ENCODE measurements around the gene CFAP20DC. TPM values are rescaled to one million over a fixed set of nuclear protein-coding genes. Genes with fewer than 3 reads are reported as not detected.

CFAP20DC gene
- total RNA-seq, 1 experiment from 2014 or later, result 2.8 TPM

- DNase-seq, result no peak
- ChIA-PET POLR2A (no interaction called here), CTCF (no interaction called here)
- Mint-ChIP-seq H3K36me3 (ENCODE audit: insufficient read depth, unreplicated experiment) (no peaks in the 10 kb centered on the region), H3K9me3 (ENCODE audit: unreplicated experiment) (no peaks in the 10 kb centered on the region), H3K27ac (ENCODE audit: unreplicated experiment) (no peak overlapping the region), H3K27me3 (ENCODE audit: insufficient read depth, unreplicated experiment) (peaks cover 3% of the 10 kb centered on the region), H3K4me3 (ENCODE audit: unreplicated experiment) (no peak overlapping the region), H3K4me1 (ENCODE audit: low read depth, unreplicated experiment) (no peaks in the 10 kb centered on the region)
- intact Hi-C loops (cut with micrococcal nuclease; ENCODE audit: unreplicated experiment), result no loop called here
- Histone ChIP-seq H3K4me3 (ENCODE audit: low read depth, low read length) (no peak overlapping the region), H3K4me1 (no peaks in the 10 kb centered on the region), H3K9me3 (no peaks in the 10 kb centered on the region), H3K27me3 (replicated peaks; ENCODE audit: control insufficient read depth, insufficient read depth, low read length) (no peaks in the 10 kb centered on the region), H3K36me3 (ENCODE audit: control insufficient read depth, insufficient read depth, low read length) (no peaks in the 10 kb centered on the region)
- TF ChIP-seq, protein P1, sequence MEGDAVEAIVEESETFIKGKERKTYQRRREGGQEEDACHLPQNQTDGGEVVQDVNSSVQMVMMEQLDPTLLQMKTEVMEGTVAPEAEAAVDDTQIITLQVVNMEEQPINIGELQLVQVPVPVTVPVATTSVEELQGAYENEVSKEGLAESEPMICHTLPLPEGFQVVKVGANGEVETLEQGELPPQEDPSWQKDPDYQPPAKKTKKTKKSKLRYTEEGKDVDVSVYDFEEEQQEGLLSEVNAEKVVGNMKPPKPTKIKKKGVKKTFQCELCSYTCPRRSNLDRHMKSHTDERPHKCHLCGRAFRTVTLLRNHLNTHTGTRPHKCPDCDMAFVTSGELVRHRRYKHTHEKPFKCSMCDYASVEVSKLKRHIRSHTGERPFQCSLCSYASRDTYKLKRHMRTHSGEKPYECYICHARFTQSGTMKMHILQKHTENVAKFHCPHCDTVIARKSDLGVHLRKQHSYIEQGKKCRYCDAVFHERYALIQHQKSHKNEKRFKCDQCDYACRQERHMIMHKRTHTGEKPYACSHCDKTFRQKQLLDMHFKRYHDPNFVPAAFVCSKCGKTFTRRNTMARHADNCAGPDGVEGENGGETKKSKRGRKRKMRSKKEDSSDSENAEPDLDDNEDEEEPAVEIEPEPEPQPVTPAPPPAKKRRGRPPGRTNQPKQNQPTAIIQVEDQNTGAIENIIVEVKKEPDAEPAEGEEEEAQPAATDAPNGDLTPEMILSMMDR (IDR thresholded peaks at IDR 0.05; ENCODE audit: insufficient read depth in 1 of 2, low read depth in 1 of 2, low read length in 1 of 2, severe bottlenecking in 1 of 2, unreplicated experiment in 1 of 2), result no peak
- no TSS peak for BruUV-seq (replicated peaks)
Observed at GRCh38 chr3:58988041-58988440, 61.8 kb downstream of the CFAP20DC start.

DNA sequence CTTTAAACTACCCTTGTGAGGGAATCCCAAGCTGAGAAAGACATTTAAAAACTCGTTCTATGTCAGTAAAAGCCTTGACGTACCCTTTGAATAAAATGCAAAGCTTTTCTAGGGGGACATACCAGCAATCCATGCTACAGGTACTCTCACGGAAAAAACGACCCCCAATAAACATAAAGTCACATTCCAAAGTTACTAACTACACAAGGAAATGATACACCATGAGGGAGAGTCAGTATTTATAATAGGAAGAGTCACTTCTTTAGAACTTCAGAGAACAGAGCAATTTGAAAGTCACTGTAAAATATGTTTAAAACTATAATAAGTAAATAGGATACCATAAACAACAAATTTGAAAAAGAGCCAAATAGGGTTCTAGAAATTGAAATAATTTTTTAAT, 63.2 kb downstream of the CFAP20DC start:
- no peak overlapping the region for H3K27ac Mint-ChIP-seq (ENCODE audit: unreplicated experiment)
- BruUV-seq (replicated peaks), result no TSS peak
- POLR2A ChIA-PET, result no interaction called here
- H3K4me1 ChIP-seq, result no peaks in the 10 kb centered on the region
- H3K36me3 ChIP-seq (ENCODE audit: control insufficient read depth, insufficient read depth, low read length), result no peaks in the 10 kb centered on the region
- H3K27me3 Mint-ChIP-seq (ENCODE audit: insufficient read depth, unreplicated experiment), result peaks cover 3% of the 10 kb centered on the region
- no peaks in the 10 kb centered on the region for H3K9me3 Mint-ChIP-seq (ENCODE audit: unreplicated experiment)
- no peaks in the 10 kb centered on the region for H3K4me1 Mint-ChIP-seq (ENCODE audit: low read depth, unreplicated experiment)
- H3K4me3 ChIP-seq (ENCODE audit: low read depth, low read length), result no peak overlapping the region
- DNase-seq, result no peak
- intact Hi-C loops (cut with micrococcal nuclease; ENCODE audit: unreplicated experiment), result no loop called here
- H3K4me3 Mint-ChIP-seq (ENCODE audit: unreplicated experiment), result no peak overlapping the region
- no peaks in the 10 kb centered on the region for H3K36me3 Mint-ChIP-seq (ENCODE audit: insufficient read depth, unreplicated experiment)
- CTCF ChIA-PET, result no interaction called here
- no peaks in the 10 kb centered on the region for H3K27me3 ChIP-seq (replicated peaks; ENCODE audit: control insufficient read depth, insufficient read depth, low read length)
- H3K9me3 ChIP-seq, result no peaks in the 10 kb centered on the region
- TF ChIP-seq, protein P1 (IDR thresholded peaks at IDR 0.05; ENCODE audit: insufficient read depth in 1 of 2, low read depth in 1 of 2, low read length in 1 of 2, severe bottlenecking in 1 of 2, unreplicated experiment in 1 of 2), result no peak

- no peaks in the 10 kb centered on the region for H3K4me1 ChIP-seq
- BruUV-seq (replicated peaks), result no TSS peak
- no peaks in the 10 kb centered on the region for H3K36me3 ChIP-seq (ENCODE audit: control insufficient read depth, insufficient read depth, low read length)
- H3K27me3 ChIP-seq (replicated peaks; ENCODE audit: control insufficient read depth, insufficient read depth, low read length), result no peaks in the 10 kb centered on the region
- Mint-ChIP-seq H3K9me3 (ENCODE audit: unreplicated experiment) (no peaks in the 10 kb centered on the region), H3K36me3 (ENCODE audit: insufficient read depth, unreplicated experiment) (no peaks in the 10 kb centered on the region), H3K27me3 (ENCODE audit: insufficient read depth, unreplicated experiment) (no peaks in the 10 kb centered on the region), H3K4me1 (ENCODE audit: low read depth, unreplicated experiment) (no peaks in the 10 kb centered on the region), H3K4me3 (ENCODE audit: unreplicated experiment) (no peak overlapping the region), H3K27ac (ENCODE audit: unreplicated experiment) (no peak overlapping the region)
- POLR2A ChIA-PET, result no interaction called here
- CTCF ChIA-PET, result no interaction called here
- no peak for DNase-seq
- TF ChIP-seq, protein P1 (IDR thresholded peaks at IDR 0.05; ENCODE audit: insufficient read depth in 1 of 2, low read depth in 1 of 2, low read length in 1 of 2, severe bottlenecking in 1 of 2, unreplicated experiment in 1 of 2), result no peak
- H3K4me3 ChIP-seq (ENCODE audit: low read depth, low read length), result no peak overlapping the region
- H3K9me3 ChIP-seq, result no peaks in the 10 kb centered on the region
- intact Hi-C loops (cut with micrococcal nuclease; ENCODE audit: unreplicated experiment), result no loop called here
Observed at GRCh38 chr3:58979840-58980239, 70.0 kb downstream of the CFAP20DC start.
